ENCODE data around the gene TMEM40.

The TMEM40 gene

DNA sequence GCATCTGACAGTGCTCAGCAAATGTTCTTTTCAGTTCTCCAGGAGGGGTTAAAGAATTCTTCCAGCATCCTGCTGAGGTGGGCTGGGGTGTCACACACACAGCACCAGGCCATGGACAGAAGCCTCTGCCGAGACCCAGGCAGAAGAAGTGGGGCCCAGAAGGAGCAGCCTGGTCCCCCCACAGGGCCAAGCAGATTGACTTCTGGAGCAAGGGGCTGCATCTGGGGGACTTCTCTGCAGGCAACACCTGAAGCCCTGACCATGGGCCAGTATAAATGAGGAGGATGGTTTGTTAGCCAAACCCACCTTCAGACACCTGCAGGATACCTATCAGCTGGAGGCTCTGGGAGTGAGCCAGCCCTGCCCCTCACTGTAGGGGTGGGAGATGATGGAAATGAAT is 16.2 kb upstream of the TMEM40 start:
- FAIRE-seq: no peak

- FAIRE-seq: no peak
Measured at GRCh38 chr3:12774619-12775018, 15.6 kb upstream of the TMEM40 start.

- FAIRE-seq: no peak
Measured at GRCh38 chr3:12773710-12774086, 14.6 kb upstream of the TMEM40 start.

- FAIRE-seq: no peak
Measured at GRCh38 chr3:12773030-12773709, 14.1 kb upstream of the TMEM40 start.

GRCh38 chr3:12772462-12772861 is 13.4 kb upstream of the TMEM40 start:
- FAIRE-seq: no peak

GRCh38 chr3:12771236-12771635 is 12.2 kb upstream of the TMEM40 start:
- FAIRE-seq: no peak

- FAIRE-seq: no peak
Measured at GRCh38 chr3:12769761-12770160, 10.7 kb upstream of the TMEM40 start.

DNA sequence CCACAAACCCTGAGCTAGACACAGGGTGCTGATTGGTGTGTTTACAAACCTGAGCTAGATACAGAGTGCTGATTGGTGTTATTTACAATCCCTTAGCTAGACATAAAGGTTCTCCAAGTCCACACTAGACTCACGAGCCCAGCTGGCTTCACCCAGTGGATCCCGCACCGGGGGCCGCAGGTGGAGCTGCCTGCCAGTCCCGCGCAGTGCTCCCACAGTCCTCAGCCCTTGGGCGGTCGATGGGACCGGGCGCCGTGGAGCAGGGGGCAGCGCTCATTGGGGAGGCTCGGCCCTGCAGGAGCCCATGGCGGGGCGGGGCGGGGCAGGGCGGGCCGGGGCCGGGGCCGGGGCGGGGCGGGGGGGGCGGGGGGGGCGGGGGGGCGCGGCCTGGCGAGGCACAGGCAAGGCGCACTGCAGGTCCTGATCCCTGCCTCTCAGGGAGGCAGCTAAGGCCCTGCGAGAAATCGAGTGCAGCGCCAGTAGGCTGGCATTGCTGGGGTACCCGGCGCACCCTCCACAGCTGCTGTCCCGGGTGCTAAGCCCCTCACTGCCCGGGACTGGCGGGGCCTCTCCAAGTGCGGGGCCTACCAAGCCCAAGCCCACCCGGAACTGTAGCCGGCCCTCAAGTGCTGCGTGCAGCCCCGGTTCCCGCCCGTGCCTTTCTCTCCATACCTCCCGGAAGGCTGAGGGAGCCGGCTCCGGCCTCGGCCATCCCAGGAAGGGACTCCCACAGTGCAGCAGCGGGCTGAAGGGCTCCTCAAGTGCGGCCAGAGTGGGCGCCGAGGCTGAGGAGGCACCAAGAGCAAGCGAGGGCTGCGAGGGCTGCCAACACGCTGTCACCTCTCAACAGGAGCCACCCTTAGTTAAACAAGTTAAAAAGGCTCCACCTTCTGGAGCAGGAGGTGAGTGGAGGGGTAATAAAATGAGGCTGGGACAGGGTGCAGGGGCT is 9.8 kb upstream of the TMEM40 start:
- FAIRE-seq: no peak

- no peak for FAIRE-seq
Measured at GRCh38 chr3:12766541-12766940, 7.5 kb upstream of the TMEM40 start.

DNA sequence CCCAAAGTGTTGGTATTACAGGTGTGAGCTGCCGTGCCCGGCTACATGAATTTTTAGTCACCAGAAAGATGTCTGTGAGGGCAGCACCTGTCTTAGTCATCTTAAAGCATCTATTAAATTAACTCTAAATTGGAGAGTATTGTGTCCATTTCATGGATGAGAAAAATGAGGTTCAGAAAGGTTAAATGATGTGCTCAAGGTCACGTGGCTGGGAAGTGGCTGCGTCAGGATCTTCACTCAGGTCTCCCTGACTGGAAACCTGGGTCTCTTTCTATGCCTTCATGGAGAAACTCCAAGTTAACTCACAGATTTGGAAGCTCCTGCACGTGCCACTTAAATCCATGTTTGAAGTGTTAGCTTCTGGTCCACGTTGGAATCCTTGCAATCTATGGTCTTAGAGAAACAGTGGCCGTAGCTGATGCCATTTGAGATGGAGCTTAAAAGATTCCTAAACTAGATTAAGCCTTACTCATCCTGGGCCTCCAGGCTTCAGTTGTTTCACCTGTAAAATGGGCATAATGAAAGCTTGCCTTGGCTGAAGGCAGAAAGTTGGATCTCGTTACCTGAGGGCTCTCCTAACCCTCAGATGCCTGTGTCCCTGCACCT is 5.2 kb upstream of the TMEM40 start:
- no peak for FAIRE-seq

GRCh38 chr3:12759693-12760565 is 870 bp upstream of the TMEM40 start:
- FAIRE-seq: no peak

GRCh38 chr3:12758025-12758781 is 856 bp downstream of the TMEM40 start:
- no peak for FAIRE-seq

DNA sequence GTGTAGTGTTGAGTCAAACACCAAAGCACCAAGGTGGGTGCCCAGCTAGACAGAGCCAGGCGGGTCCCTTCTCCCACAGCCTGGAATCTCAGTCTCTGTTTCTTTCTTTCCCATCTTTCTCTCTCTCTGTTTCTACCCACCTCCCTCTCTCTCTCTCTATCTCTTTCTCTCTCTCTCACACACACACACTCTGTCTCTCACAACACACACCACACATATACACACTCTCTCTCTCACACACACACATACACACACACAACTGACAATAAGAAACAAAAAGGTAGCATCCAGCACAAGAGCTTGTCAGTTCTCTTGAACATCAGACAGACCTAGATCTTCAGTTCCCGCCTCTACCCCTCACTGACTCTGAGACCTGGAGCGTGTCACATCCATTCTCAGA is 2.4 kb downstream of the TMEM40 start:
- no peak for FAIRE-seq

DNA sequence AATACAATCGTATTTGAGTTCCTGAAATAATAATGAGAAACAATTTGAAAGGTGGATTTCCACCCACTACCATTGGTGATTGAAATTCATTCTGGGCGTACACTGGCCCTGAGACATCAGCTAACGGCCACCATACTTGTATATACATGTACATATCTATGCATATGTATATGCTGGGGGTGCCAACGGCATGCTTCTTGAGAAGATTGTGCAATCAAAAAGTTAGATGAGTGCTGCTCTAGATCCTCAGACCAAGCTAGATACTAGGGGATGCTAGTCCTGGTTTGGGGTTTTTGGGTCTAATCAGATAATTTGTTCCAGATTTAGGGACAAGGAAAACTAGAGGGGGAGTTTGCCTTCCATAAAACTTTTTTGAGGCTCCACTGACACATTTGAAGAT is 2.9 kb downstream of the TMEM40 start:
- FAIRE-seq: no peak

GRCh38 chr3:12755754-12756153 is 3.3 kb downstream of the TMEM40 start:
- no peak for FAIRE-seq

- no peak for FAIRE-seq
Measured at GRCh38 chr3:12754313-12754712, 4.7 kb downstream of the TMEM40 start.

DNA sequence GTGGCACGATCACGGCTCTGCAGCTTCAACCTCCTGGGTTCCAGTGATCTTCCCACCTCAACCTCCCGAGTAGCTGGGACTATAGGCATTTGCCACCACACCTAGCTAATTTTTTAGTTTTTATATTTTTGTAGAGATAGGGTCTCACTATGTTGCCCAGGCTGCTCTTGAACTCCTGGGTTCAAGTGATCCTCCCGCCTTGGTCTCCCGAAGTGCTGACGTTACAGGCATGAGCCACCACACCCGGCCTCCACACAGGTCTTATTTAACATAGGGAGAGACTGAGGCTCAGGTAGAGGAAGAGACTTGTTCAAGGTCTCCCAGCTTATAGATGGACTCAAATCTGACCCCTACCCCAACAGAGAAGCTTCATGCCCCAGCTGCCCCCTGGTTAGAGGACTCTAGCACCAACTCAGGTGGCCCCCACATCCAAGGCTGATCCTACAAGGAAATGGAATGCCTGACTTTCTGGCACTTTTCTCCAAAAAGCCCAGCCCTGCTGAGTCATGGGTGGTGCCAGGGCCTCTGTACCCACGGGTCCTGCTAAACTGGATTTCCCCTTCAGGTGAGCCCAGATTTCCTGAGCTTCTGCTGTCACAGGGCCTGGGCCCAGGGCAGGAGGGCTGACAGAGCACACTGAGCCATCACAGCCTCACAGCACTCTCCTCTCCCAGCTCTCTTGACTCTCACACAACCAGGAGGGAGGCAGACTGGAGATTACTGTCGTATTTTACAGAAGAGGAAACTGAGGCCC is 5.6 kb downstream of the TMEM40 start:
- FAIRE-seq: no peak

- no peak for FAIRE-seq
Measured at GRCh38 chr3:12752809-12753208, 6.2 kb downstream of the TMEM40 start.

GRCh38 chr3:12752102-12752501 is 7.0 kb downstream of the TMEM40 start:
- no peak for FAIRE-seq

- no peak for FAIRE-seq
Measured at GRCh38 chr3:12751571-12751970, 7.5 kb downstream of the TMEM40 start.

DNA sequence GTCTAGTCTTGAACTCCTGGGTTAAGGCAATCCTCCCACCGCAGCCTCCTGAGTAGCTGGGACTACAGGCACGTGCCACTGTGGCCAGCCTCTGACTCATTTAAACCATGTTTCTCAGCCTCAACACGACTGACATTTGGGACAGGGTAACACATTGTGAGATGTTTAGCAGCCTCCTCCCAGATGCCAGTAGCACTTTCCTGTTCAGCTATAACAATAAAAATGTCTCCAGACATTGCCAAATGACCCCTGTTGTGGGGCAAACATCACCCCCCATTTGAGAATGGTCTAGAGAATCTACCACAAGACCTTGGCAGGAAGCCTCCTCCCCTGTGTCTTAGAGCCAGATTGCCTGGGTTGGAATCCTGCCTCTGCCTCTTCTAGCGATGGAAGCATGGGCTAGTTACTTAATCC is 8.4 kb downstream of the TMEM40 start:
- FAIRE-seq: no peak
